ENCODE data around the gene DGAT2. TPM values are rescaled to one million over a fixed set of nuclear protein-coding genes. Genes with fewer than 3 reads are reported as not detected.

The DGAT2 gene
- total RNA-seq, 2 donors from 2014 or later, result 2.3 to 3.4 TPM

GRCh38 chr11:75777461-75778110, 9.0 kb downstream of the DGAT2 start:
- no peak for ATAC-seq (ENCODE audit: insufficient number of reproducible peaks, low FRiP score, low read depth)
- H3K4me3 ChIP-seq, result no peak overlapping the region

GRCh38 chr11:75778962-75779361, 10.4 kb downstream of the DGAT2 start:
- no peak for TF ChIP-seq CTCF (IDR thresholded peaks at IDR 0.05)
- no peak for DNase-seq (ENCODE audit: low spot score)
- no peaks in the 10 kb centered on the region for H3K27me3 ChIP-seq (replicated peaks; ENCODE audit: insufficient read depth)
- H3K4me1 ChIP-seq (ENCODE audit: control insufficient read depth in 1 of 2, low read depth in 2 of 2), result no peaks in the 10 kb centered on the region
- H3K27ac ChIP-seq, result no peak overlapping the region
- no peak overlapping the region for H3K4me3 ChIP-seq
- H3K9me3 ChIP-seq, result no peaks in the 10 kb centered on the region
- ATAC-seq (ENCODE audit: insufficient number of reproducible peaks, low FRiP score, low read depth), result no peak
- no peaks in the 10 kb centered on the region for H3K36me3 ChIP-seq

More at GRCh38 chr11:75777461-75778110, 9.0 kb downstream of the DGAT2 start:
- Histone ChIP-seq H3K27ac (no peak overlapping the region), H3K27me3 (replicated peaks; ENCODE audit: insufficient read depth) (no peaks in the 10 kb centered on the region), H3K4me1 (ENCODE audit: control insufficient read depth in 1 of 2, low read depth in 2 of 2) (no peaks in the 10 kb centered on the region), H3K36me3 (no peaks in the 10 kb centered on the region), H3K9me3 (no peaks in the 10 kb centered on the region)
- no peak for TF ChIP-seq CTCF (IDR thresholded peaks at IDR 0.05)
- no peak for DNase-seq (ENCODE audit: low spot score)

GRCh38 chr11:75779960-75780359, 11.4 kb downstream of the DGAT2 start:
- Histone ChIP-seq H3K27ac (no peak overlapping the region), H3K27me3 (replicated peaks; ENCODE audit: insufficient read depth) (no peaks in the 10 kb centered on the region), H3K4me1 (ENCODE audit: control insufficient read depth in 1 of 2, low read depth in 2 of 2) (no peaks in the 10 kb centered on the region), H3K9me3 (no peaks in the 10 kb centered on the region), H3K4me3 (no peak overlapping the region), H3K36me3 (no peaks in the 10 kb centered on the region)
- no peak for TF ChIP-seq CTCF (IDR thresholded peaks at IDR 0.05)
- ATAC-seq (ENCODE audit: insufficient number of reproducible peaks, low FRiP score, low read depth) (no peak), DNase-seq (ENCODE audit: low spot score) (no peak)

- H3K27ac ChIP-seq, result no peak overlapping the region
- DNase-seq (ENCODE audit: low spot score), result no peak
- H3K4me1 ChIP-seq (ENCODE audit: control insufficient read depth in 1 of 2, low read depth in 2 of 2), result no peaks in the 10 kb centered on the region
- no peak overlapping the region for H3K4me3 ChIP-seq
- no peak for ATAC-seq (ENCODE audit: insufficient number of reproducible peaks, low FRiP score, low read depth)
- no peaks in the 10 kb centered on the region for H3K9me3 ChIP-seq
- TF ChIP-seq CTCF (IDR thresholded peaks at IDR 0.05), result no peak
- H3K27me3 ChIP-seq (replicated peaks; ENCODE audit: insufficient read depth), result no peaks in the 10 kb centered on the region
- no peaks in the 10 kb centered on the region for H3K36me3 ChIP-seq
Measured at GRCh38 chr11:75780888-75781287, 12.3 kb downstream of the DGAT2 start.

- H3K9me3 ChIP-seq, result no peaks in the 10 kb centered on the region
- DNase-seq (ENCODE audit: low spot score), result no peak
- H3K4me3 ChIP-seq, result no peak overlapping the region
- no peak overlapping the region for H3K27ac ChIP-seq
- no peaks in the 10 kb centered on the region for H3K27me3 ChIP-seq (replicated peaks; ENCODE audit: insufficient read depth)
- H3K36me3 ChIP-seq, result no peaks in the 10 kb centered on the region
- no peaks in the 10 kb centered on the region for H3K4me1 ChIP-seq (ENCODE audit: control insufficient read depth in 1 of 2, low read depth in 2 of 2)
- TF ChIP-seq CTCF (IDR thresholded peaks at IDR 0.05), result no peak
- no peak for ATAC-seq (ENCODE audit: insufficient number of reproducible peaks, low FRiP score, low read depth)
Measured at GRCh38 chr11:75781296-75781695, 12.7 kb downstream of the DGAT2 start.
